ENCODE measurements around the gene DOCK4.

The DOCK4 gene

DNA sequence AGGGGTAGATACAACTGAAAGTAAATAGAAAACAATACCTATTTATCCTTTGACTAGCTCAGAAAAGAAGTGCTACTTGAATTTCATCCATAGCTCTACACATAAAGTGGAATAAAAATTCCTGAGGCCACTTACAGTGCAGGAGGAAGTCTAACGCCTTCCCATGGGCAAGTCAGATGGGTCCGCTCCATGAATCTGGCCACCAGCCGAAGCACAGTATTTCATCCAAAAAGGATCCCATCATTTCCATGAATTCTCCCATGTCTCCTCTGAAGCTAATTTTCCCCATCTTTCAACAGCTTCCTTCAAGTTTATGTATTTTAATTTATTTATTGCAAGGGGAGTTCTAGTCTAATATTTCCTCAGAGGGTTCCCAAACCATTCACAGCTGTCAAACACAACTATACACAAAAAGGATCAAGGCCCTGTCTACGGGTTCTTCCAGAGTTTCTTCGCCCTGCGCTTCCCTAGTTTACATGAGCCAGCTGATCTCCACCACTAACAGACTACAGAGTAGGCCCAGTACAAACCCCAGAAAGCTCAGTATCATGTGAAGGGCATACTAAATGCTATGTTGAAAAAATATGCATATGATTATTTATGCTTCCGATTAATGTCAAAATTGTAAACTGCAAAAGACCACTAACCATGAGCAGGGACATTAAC is 184.7 kb downstream of the DOCK4 start:
- no peaks in the 10 kb centered on the region for H3K4me1 ChIP-seq (ENCODE audit: control insufficient read depth, low read depth, low read length)
- no CpG with 5 or more reads among the region's 7 CpGs for WGBS (ENCODE audit: extremely low coverage, insufficient coverage, low lambda C conversion rate)

DNA sequence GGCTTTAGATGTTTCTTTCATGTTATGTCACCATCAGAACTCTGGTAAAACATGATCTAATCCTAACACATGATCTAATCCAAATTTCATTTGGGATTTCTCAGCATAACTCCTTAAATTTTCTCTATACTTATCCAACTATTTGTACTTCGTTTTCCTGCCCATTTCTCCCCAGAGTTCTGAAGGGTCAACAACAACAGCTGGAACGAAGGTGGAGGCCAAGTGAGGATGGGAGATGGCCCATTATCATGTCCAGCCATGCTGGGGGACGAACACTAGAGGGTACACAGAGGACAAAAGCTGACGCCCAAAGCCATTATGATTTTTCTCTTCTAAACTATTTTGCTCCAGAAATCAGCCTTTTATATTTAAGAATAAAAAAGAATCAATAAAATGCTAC is 185.4 kb downstream of the DOCK4 start:
- Histone ChIP-seq H3K4me1 (ENCODE audit: control insufficient read depth, low read depth, low read length) (no peaks in the 10 kb centered on the region), H3K18ac (ENCODE audit: low read length) (no peak overlapping the region), H2AK5ac (ENCODE audit: low read length) (no peak overlapping the region), H3K9ac (ENCODE audit: low read length) (no peak overlapping the region), H3K4ac (ENCODE audit: low read depth, low read length) (no peak overlapping the region), H3K36me3 (ENCODE audit: control insufficient read depth, insufficient read depth, low read length) (no peaks in the 10 kb centered on the region), H3K79me1 (ENCODE audit: low read length) (peaks cover 6% of the 10 kb centered on the region), H3K4me3 (ENCODE audit: low read length) (no peak overlapping the region), H3K4me2 (ENCODE audit: low read length) (no peak overlapping the region), H4K5ac (ENCODE audit: low read length) (no peak overlapping the region), H2BK120ac (ENCODE audit: low read depth, low read length) (no peak overlapping the region), H2BK15ac (replicated peaks; ENCODE audit: low read depth) (no peak overlapping the region), H3K27ac (ENCODE audit: low read depth, low read length) (no peak overlapping the region), H2BK5ac (ENCODE audit: low read length) (no peak overlapping the region), H3K23ac (ENCODE audit: low read length) (no peak overlapping the region), H3K27me3 (ENCODE audit: insufficient read depth, low read length, poor library complexity) (no peaks in the 10 kb centered on the region), H3K79me2 (ENCODE audit: control insufficient read depth, insufficient read depth, low read length) (peaks cover 6% of the 10 kb centered on the region), H4K8ac (ENCODE audit: low read depth, low read length) (no peak overlapping the region), H3K56ac (ENCODE audit: low read length) (no peak overlapping the region)
- WGBS (ENCODE audit: extremely low coverage, insufficient coverage, low lambda C conversion rate) = no CpG with 5 or more reads among the region's 4 CpGs
- DNase-seq = no peak

More for the DNA sequence above, 184.7 kb downstream of the DOCK4 start:
- Histone ChIP-seq H3K27ac (ENCODE audit: low read depth, low read length) (no peak overlapping the region), H2BK15ac (replicated peaks; ENCODE audit: low read depth) (no peak overlapping the region), H3K79me2 (ENCODE audit: control insufficient read depth, insufficient read depth, low read length) (peaks cover 8% of the 10 kb centered on the region), H3K9ac (ENCODE audit: low read length) (no peak overlapping the region), H2AK5ac (ENCODE audit: low read length) (no peak overlapping the region), H3K79me1 (ENCODE audit: low read length) (peaks cover 10% of the 10 kb centered on the region), H3K4me3 (ENCODE audit: low read length) (no peak overlapping the region), H2BK120ac (ENCODE audit: low read depth, low read length) (no peak overlapping the region), H3K23ac (ENCODE audit: low read length) (no peak overlapping the region), H4K8ac (ENCODE audit: low read depth, low read length) (no peak overlapping the region), H3K4ac (ENCODE audit: low read depth, low read length) (no peak overlapping the region), H4K5ac (ENCODE audit: low read length) (no peak overlapping the region), H3K36me3 (ENCODE audit: control insufficient read depth, insufficient read depth, low read length) (no peaks in the 10 kb centered on the region), H3K18ac (ENCODE audit: low read length) (no peak overlapping the region), H3K4me2 (ENCODE audit: low read length) (no peak overlapping the region), H2BK5ac (ENCODE audit: low read length) (no peak overlapping the region), H3K56ac (ENCODE audit: low read length) (no peak overlapping the region), H3K27me3 (ENCODE audit: insufficient read depth, low read length, poor library complexity) (no peaks in the 10 kb centered on the region)
- no peak for DNase-seq

DNA sequence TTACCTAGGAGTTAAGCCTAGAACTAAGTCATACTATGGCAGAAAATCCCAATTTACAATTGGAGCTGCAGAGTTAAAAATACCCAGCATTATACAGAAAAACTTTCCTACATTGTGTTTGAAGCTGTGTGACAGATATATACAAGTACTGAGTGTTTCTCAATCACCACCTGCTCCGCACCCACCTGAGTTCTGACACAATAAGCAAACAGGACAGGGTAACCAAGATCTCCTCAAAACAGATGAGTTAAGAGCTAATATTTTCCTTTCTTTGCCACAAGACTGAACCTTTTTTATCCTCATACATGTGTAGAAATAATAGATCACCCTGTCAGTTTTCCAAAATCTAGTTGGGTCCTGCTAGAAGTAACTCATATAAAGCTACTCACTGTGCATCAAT is 186.3 kb downstream of the DOCK4 start:
- Histone ChIP-seq H3K56ac (ENCODE audit: low read length) (no peak overlapping the region), H3K4ac (ENCODE audit: low read depth, low read length) (no peak overlapping the region), H3K4me1 (ENCODE audit: control insufficient read depth, low read depth, low read length) (no peaks in the 10 kb centered on the region), H3K27ac (ENCODE audit: low read depth, low read length) (no peak overlapping the region), H3K27me3 (ENCODE audit: insufficient read depth, low read length, poor library complexity) (no peaks in the 10 kb centered on the region), H3K4me3 (ENCODE audit: low read length) (no peak overlapping the region), H3K79me1 (ENCODE audit: low read length) (peaks cover 2% of the 10 kb centered on the region), H3K9ac (ENCODE audit: low read length) (no peak overlapping the region), H2BK15ac (replicated peaks; ENCODE audit: low read depth) (no peak overlapping the region), H2BK120ac (ENCODE audit: low read depth, low read length) (no peak overlapping the region), H3K79me2 (ENCODE audit: control insufficient read depth, insufficient read depth, low read length) (peaks cover 4% of the 10 kb centered on the region), H4K8ac (ENCODE audit: low read depth, low read length) (no peak overlapping the region), H4K5ac (ENCODE audit: low read length) (no peak overlapping the region), H3K18ac (ENCODE audit: low read length) (no peak overlapping the region), H2AK5ac (ENCODE audit: low read length) (no peak overlapping the region), H3K4me2 (ENCODE audit: low read length) (no peak overlapping the region), H2BK5ac (ENCODE audit: low read length) (no peak overlapping the region), H3K23ac (ENCODE audit: low read length) (no peak overlapping the region), H3K36me3 (ENCODE audit: control insufficient read depth, insufficient read depth, low read length) (no peaks in the 10 kb centered on the region)
- no peak for DNase-seq
- no CpG with 5 or more reads among the region's 1 CpG for WGBS (ENCODE audit: extremely low coverage, insufficient coverage, low lambda C conversion rate)

DNA sequence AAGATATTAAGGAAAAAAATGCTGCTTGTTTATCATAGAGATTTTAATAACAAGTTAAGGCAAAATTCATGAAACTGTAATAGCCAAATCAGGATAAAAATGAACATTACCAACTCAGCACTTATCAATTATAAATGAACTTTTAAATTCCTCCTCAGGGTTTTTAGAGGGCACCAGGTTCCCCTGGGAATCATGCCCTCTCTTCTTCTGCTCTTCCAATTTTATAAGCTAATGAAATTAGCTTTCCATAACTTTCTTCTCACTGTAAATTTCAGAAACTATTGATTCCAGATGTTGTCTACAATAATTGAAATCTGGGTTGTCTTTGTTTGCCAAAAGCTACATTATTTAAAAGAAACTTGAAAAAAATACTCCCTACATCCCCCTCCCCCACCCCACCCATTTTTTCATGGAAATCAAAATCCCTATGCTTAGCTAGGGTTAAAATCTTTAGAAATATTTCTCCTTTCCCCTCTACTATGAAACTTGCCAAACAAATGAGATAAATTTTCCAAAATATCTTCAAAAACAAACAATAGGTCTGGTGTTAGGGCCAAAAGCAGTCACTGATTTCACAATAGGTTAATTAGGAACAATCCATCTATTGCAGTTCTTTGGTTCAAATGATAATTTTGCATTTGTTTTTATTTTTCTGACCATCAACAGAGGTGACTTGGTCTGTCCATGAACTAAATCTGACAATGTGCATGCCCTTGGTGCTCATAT is 187.7 kb downstream of the DOCK4 start:
- Histone ChIP-seq H3K23ac (ENCODE audit: low read length) (no peak overlapping the region), H2AK5ac (ENCODE audit: low read length) (no peak overlapping the region), H2BK120ac (ENCODE audit: low read depth, low read length) (no peak overlapping the region)

DNA sequence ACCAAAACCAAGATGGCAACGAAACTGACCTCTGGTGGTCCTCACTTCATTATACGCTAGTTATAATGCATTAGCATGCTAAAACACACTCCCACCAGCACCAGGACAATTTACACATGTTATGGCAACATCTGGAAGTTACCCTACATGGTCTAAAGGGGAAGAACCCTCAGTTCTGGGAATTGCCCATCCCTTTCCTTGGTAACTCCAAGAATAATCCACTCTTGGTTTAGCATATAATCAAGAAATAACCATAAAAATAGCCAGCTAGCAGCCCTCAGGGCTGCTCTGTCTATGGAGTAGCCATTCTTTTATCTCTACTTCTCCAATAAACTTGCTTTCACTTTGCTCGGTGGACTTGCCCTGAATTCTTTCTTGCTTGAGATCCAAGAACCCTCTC is 191.1 kb downstream of the DOCK4 start:
- Histone ChIP-seq H3K4me1 (ENCODE audit: control insufficient read depth, low read depth, low read length) (peaks cover 3% of the 10 kb centered on the region), H3K27ac (ENCODE audit: low read depth, low read length) (no peak overlapping the region), H2BK120ac (ENCODE audit: low read depth, low read length) (no peak overlapping the region), H3K36me3 (ENCODE audit: control insufficient read depth, insufficient read depth, low read length) (no peaks in the 10 kb centered on the region), H2BK15ac (replicated peaks; ENCODE audit: low read depth) (no peak overlapping the region), H4K5ac (ENCODE audit: low read length) (no peak overlapping the region), H3K9ac (ENCODE audit: low read length) (no peak overlapping the region), H3K79me2 (ENCODE audit: control insufficient read depth, insufficient read depth, low read length) (peaks cover 6% of the 10 kb centered on the region), H3K23ac (ENCODE audit: low read length) (no peak overlapping the region), H3K18ac (ENCODE audit: low read length) (no peak overlapping the region), H4K8ac (ENCODE audit: low read depth, low read length) (no peak overlapping the region), H2AK5ac (ENCODE audit: low read length) (no peak overlapping the region), H3K56ac (ENCODE audit: low read length) (no peak overlapping the region), H3K4ac (ENCODE audit: low read depth, low read length) (no peak overlapping the region), H3K27me3 (ENCODE audit: insufficient read depth, low read length, poor library complexity) (no peaks in the 10 kb centered on the region), H2BK5ac (ENCODE audit: low read length) (no peak overlapping the region), H3K79me1 (ENCODE audit: low read length) (peaks cover 11% of the 10 kb centered on the region), H3K4me2 (ENCODE audit: low read length) (no peak overlapping the region), H3K4me3 (ENCODE audit: low read length) (no peak overlapping the region)
- no CpG with 5 or more reads among the region's 3 CpGs for WGBS (ENCODE audit: extremely low coverage, insufficient coverage, low lambda C conversion rate)
- no peak for DNase-seq

More for the DNA sequence above, 187.7 kb downstream of the DOCK4 start:
- Histone ChIP-seq H3K18ac (ENCODE audit: low read length) (no peak overlapping the region), H3K9ac (ENCODE audit: low read length) (no peak overlapping the region), H3K4me3 (ENCODE audit: low read length) (no peak overlapping the region), H3K56ac (ENCODE audit: low read length) (no peak overlapping the region), H3K36me3 (ENCODE audit: control insufficient read depth, insufficient read depth, low read length) (no peaks in the 10 kb centered on the region), H3K27ac (ENCODE audit: low read depth, low read length) (no peak overlapping the region), H3K4me1 (ENCODE audit: control insufficient read depth, low read depth, low read length) (peaks cover 3% of the 10 kb centered on the region), H4K8ac (ENCODE audit: low read depth, low read length) (no peak overlapping the region), H2BK5ac (ENCODE audit: low read length) (no peak overlapping the region), H3K4ac (ENCODE audit: low read depth, low read length) (no peak overlapping the region), H3K79me1 (ENCODE audit: low read length) (peaks cover 5% of the 10 kb centered on the region), H3K4me2 (ENCODE audit: low read length) (no peak overlapping the region), H4K5ac (ENCODE audit: low read length) (no peak overlapping the region), H3K79me2 (ENCODE audit: control insufficient read depth, insufficient read depth, low read length) (peaks cover 6% of the 10 kb centered on the region), H3K27me3 (ENCODE audit: insufficient read depth, low read length, poor library complexity) (no peaks in the 10 kb centered on the region), H2BK15ac (replicated peaks; ENCODE audit: low read depth) (no peak overlapping the region)
- DNase-seq = no peak
